Stimulated activated effector memory CD8-positive, alpha-beta T cell treated with anti-CD3 and anti-CD28 coated beads, Interleukin-12 subunit alpha, Interleukin-12 subunit beta, amount 100 ng/mL, for 72 hours (primary cell): ENCODE results near the gene H2AZ2.
"Not testable (repeated sequence)": the region's sequence is repeated elsewhere in the genome, so short reads cannot be mapped to it uniquely, and the experiment has no call there.

Experiments used
- ATAC-seq: fragments of 150-1000 bp; cut with Tn5 transposase; 2 replicates; pipeline ENCODE4 v1.10.0; 2021
- DNase-seq, 2 donors: peaks; one replicate each; pipeline ENCODE4 v3.0.0; 2021 to 2022; ENCODE audit warnings: low spot score in 2 of 2
- H3K27ac Mint-ChIP-seq: one replicate; pipeline ENCODE4 v1.8.0; 2022; ENCODE audit warnings: mild to moderate bottlenecking, mixed read lengths
- H3K36me3 Mint-ChIP-seq: one replicate; pipeline ENCODE4 v1.8.0; 2022; ENCODE audit warnings: mild to moderate bottlenecking, mixed read lengths
- H3K4me1 Mint-ChIP-seq: one replicate; pipeline ENCODE4 v1.8.0; 2022; ENCODE audit warnings: mixed read lengths
- H3K4me3 Mint-ChIP-seq: one replicate; pipeline ENCODE4 v1.8.0; 2022; ENCODE audit warnings: mild to moderate bottlenecking, mixed read lengths
- H3K9me3 Mint-ChIP-seq: one replicate; pipeline ENCODE4 v1.8.0; 2022; ENCODE audit warnings: mixed read lengths

Gene H2AZ2

GRCh38 chr7:44808914-44809393 is 38.9 kb downstream of the H2AZ2 start:
- ATAC-seq = no peak
- Mint-ChIP-seq H3K27ac (no peak overlapping the region), H3K36me3 (peaks cover 13% of the 10 kb centered on the region), H3K9me3 (no peaks in the 10 kb centered on the region), H3K4me1 (no peaks in the 10 kb centered on the region), H3K4me3 (no peak overlapping the region)
- DNase-seq = no peak

DNA sequence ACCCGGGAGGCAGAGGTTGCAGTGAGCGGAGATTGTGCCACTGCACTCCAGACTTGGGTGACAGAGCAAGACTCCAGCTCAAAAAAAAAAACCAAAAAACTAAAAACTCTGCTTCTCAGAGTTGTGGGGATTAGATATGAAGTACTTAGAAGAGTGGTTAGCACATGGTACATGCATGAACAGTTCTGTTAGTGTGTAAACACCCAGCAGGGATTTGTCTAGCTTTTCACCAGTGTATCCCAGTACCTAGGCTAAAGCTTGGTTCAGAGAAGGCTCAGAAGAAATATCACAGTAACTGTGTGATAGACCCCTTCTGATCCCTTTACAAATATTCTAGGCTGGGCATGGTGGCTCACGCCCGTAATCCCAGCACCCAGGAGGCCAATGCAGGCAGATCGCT is 41.9 kb downstream of the H2AZ2 start:
- Mint-ChIP-seq H3K27ac (peak overlapping the region; percentile 48), H3K9me3 (no peaks in the 10 kb centered on the region), H3K4me3 (no peak overlapping the region), H3K36me3 (peaks cover 43% of the 10 kb centered on the region), H3K4me1 (peaks cover 10% of the 10 kb centered on the region)
- peak; percentile 19 for ATAC-seq
- DNase-seq = no peak

DNA sequence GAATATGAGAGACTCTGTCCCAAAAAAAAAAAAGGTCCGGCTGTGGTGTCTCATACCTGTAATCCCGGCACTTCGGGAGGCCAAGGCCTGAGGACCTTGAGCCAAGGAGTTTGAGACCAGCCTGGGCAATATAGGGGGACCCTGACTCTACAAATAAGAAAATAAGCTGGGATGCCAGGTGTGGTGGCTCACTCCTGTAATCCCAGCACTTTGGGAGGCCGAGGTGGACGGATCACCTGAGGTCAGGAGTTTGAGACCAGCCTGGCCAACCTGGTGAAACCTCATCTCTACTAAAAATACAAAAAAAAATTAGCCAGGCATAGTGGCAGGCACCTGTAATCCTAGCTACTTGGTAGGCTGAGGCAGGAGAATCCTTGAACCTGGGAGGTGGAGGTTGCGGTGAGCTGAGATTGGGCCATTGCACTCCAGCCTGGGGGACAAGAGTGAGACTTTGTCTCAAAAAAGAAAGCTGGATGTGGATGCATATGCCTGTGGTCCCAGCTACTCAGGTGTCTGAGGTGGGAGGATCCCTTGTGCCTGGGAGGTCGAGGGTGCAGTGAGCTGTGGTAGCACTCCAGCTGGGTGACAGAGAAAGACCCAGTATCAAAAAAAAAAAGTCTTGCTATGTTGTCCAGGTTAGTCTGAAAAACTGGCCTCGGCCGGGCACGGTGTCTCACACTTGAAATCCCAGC is 43.9 kb downstream of the H2AZ2 start:
- not testable (repeated sequence) for DNase-seq, ATAC-seq, H3K9me3 Mint-ChIP-seq, H3K4me3 Mint-ChIP-seq, H3K27ac Mint-ChIP-seq
- Mint-ChIP-seq H3K4me1 (peaks cover 23% of the 10 kb centered on the region), H3K36me3 (peaks cover 63% of the 10 kb centered on the region)

DNA sequence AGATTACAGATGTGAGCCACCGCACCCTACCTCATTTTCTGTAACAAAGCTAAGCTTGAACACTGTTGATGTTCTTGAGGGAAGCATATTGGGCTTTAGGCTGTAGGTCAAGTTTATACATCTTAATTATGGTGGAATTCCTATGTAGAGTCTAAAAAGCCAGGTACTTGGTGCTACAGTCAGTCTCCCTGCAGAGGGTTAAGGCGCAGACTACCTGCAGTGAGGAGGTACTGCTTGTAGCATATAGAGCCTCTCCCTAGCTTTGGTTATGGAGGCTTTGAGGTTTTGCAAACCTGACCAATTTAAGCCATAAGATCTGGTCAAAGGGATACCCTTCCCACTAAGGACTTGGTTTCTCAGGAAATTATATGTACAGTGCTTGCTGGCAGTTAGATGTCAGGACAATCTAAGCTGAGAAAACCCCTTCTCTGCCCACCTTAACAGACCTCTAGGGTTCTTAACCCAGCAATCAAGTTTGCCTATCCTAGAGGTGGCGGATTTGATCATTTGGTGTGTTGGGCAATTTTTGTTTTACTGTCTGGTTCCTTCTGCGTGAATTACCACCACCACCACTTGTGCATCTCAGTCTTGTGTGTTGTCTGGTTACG is 45.4 kb downstream of the H2AZ2 start:
- DNase-seq (no peak), ATAC-seq (no peak)
- H3K36me3 Mint-ChIP-seq = peaks cover 77% of the 10 kb centered on the region
- H3K9me3 Mint-ChIP-seq = no peaks in the 10 kb centered on the region
- H3K4me1 Mint-ChIP-seq = peaks cover 28% of the 10 kb centered on the region
- no peak overlapping the region for H3K4me3 Mint-ChIP-seq
- no peak overlapping the region for H3K27ac Mint-ChIP-seq

DNA sequence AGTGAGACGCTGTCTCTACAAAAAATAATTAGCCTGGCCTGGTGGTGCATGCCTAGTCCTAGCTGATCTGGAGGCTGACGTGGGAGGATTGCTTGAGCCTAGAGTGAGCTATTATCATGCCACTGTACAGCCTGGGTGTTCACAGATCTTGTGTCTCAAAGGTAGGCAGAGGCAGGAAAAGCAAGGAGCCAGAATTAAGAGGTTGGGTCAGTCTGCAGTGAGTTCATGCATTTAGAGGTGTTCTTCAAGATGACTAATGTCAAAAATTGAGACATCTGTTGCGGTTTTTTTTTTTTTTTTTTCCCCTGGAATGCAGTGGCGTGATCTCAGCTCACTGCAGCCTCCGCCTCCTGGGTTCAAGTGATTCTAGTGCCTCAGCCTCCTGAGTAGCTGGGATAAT is 46.0 kb downstream of the H2AZ2 start:
- Mint-ChIP-seq H3K4me1 (peaks cover 32% of the 10 kb centered on the region), H3K4me3 (peak overlapping the region; percentile 6), H3K27ac (no peak overlapping the region), H3K9me3 (no peaks in the 10 kb centered on the region), H3K36me3 (peaks cover 84% of the 10 kb centered on the region)
- ATAC-seq (no peak), DNase-seq (no peak)

- DNase-seq = no peak
- no peak for ATAC-seq
- Mint-ChIP-seq H3K4me3 (peak overlapping the region; percentile 97), H3K4me1 (peaks cover 32% of the 10 kb centered on the region), H3K27ac (peak overlapping the region; percentile 48), H3K36me3 (peaks cover 91% of the 10 kb centered on the region), H3K9me3 (no peaks in the 10 kb centered on the region)
These were observed 47.9 kb downstream of the H2AZ2 start for GRCh38 chr7:44799939-44800338.

DNA sequence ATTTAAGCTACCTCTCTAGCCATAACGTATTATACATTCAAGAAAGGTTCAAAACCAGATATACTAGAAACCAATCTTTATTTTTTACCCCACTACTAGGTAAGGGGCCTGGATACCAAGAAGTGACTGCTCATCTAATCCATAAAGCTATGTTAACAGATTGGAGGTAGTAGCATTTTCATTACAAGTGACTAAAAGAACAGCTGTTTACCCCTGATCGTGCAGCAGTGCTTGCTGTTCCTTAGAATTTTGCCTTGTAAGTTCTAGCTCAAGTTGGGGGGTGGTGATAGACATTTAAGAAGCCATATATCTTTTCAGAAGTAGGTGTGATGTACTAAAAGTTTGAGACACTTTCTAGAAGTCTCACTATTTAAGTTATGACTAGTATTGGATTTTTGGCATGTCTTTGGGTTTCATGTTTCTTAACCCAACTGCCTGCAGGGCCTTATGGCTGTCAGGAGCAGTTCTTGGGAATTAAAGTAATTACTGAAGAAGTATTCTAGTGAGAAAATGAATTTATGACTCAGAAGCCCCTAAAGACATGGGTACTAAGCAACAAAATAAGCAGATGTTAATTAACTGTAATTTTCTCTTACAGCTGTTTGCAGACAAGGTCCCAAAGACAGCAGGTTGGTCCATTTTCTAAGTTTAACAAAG is 49.1 kb downstream of the H2AZ2 start:
- Mint-ChIP-seq H3K4me1 (peaks cover 32% of the 10 kb centered on the region), H3K27ac (peak overlapping the region; percentile 99), H3K36me3 (peaks cover 79% of the 10 kb centered on the region), H3K9me3 (no peaks in the 10 kb centered on the region), H3K4me3 (peak overlapping the region; percentile 97)
- DNase-seq (no peak), ATAC-seq (no peak)

- Mint-ChIP-seq H3K4me1 (peaks cover 32% of the 10 kb centered on the region), H3K27ac (peak overlapping the region; percentile 99), H3K4me3 (peak overlapping the region; percentile 97), H3K9me3 (no peaks in the 10 kb centered on the region), H3K36me3 (peaks cover 67% of the 10 kb centered on the region)
- ATAC-seq (peak; percentile 69), DNase-seq (peak; percentile 64 to 66)
These were observed 50.3 kb downstream of the H2AZ2 start for GRCh38 chr7:44797329-44798258.

GRCh38 chr7:44796504-44797328 is 51.2 kb downstream of the H2AZ2 start, which contains the start of gene PPIA:
Gene PPIA, plus strand, starts transcription at chr7:44796681. Its CDS starts 44 bp downstream, at chr7:44796725.
- H3K9me3 Mint-ChIP-seq = no peaks in the 10 kb centered on the region
- DNase-seq (peak; percentile 97 to 99), ATAC-seq (peak; percentile 92)
- peaks cover 30% of the 10 kb centered on the region for H3K4me1 Mint-ChIP-seq
- peak within 1 kb of the TSS; percentile 99 for H3K27ac Mint-ChIP-seq
- H3K36me3 Mint-ChIP-seq = peaks cover 58% of the 10 kb centered on the region
- H3K4me3 Mint-ChIP-seq = peak within 1 kb of the TSS; percentile 97

GRCh38 chr7:44796034-44796503 is 51.8 kb downstream of the H2AZ2 start:
- peaks cover 52% of the 10 kb centered on the region for H3K36me3 Mint-ChIP-seq
- no peak for ATAC-seq
- H3K4me1 Mint-ChIP-seq = peaks cover 23% of the 10 kb centered on the region

GRCh38 chr7:44794331-44794730 is 53.6 kb downstream of the H2AZ2 start:
- no peak overlapping the region for H3K4me3 Mint-ChIP-seq

More at GRCh38 chr7:44796034-44796503, 51.8 kb downstream of the H2AZ2 start:
- DNase-seq = no peak
- peak overlapping the region; percentile 97 for H3K4me3 Mint-ChIP-seq
- H3K27ac Mint-ChIP-seq = peak overlapping the region; percentile 99
- H3K9me3 Mint-ChIP-seq = no peaks in the 10 kb centered on the region

GRCh38 chr7:44793919-44794318 is 54.0 kb downstream of the H2AZ2 start:
- Mint-ChIP-seq H3K27ac (no peak overlapping the region), H3K36me3 (peaks cover 30% of the 10 kb centered on the region), H3K9me3 (no peaks in the 10 kb centered on the region), H3K4me3 (no peak overlapping the region), H3K4me1 (peaks cover 9% of the 10 kb centered on the region)
- DNase-seq = no peak
- no peak for ATAC-seq

More at GRCh38 chr7:44794331-44794730, 53.6 kb downstream of the H2AZ2 start:
- Mint-ChIP-seq H3K4me1 (peaks cover 9% of the 10 kb centered on the region), H3K36me3 (peaks cover 35% of the 10 kb centered on the region), H3K27ac (no peak overlapping the region), H3K9me3 (no peaks in the 10 kb centered on the region)
- ATAC-seq = no peak
- no peak for DNase-seq

DNA sequence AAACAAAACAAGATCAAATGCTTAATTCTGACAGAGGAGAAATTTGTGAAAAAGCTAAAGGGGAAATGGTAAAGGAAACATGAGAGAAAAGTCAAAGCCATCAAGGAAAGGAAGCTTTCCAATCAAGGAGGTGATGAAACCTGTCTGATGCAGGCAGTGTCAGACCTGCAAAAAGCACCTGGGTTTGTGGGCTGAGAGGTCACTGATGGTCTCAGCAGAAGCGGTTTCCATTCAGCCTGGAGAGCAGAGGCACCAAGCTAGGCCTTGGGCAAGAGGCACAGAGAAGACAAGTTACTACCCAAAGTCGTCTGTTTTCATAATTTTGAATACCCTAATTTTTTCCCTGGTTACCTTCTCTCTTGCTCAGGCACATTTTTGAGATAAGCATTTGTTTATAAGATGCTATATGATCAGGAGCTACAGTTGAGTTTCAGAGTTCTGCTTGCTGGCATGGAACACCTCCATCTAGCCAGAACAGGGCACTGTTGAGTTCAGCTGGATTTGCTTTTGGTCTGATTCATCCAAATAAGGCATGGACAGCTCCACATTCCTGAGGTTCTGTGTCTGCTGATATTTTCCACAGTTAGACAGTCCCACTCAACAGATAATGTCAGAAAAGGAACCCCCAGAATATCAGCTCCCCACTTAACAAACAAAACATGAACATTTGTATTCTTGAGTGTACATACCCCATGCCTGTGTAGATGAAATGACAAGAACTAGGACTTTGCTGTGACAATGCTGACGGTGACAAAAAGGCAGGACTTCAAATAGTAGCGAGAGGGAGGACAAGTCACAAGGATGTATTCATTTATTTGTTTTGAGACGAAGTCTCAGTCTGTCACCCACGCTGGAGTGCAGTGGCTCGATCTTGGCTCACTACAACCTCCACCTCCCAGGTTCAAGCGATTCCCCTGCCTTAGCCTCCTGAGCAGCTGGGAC is 56.3 kb downstream of the H2AZ2 start:
- no peak for ATAC-seq
- Mint-ChIP-seq H3K4me3 (no peak overlapping the region), H3K9me3 (no peaks in the 10 kb centered on the region)

More for the DNA sequence above, 56.3 kb downstream of the H2AZ2 start:
- peaks cover 7% of the 10 kb centered on the region for H3K36me3 Mint-ChIP-seq
- no peaks in the 10 kb centered on the region for H3K4me1 Mint-ChIP-seq
- H3K27ac Mint-ChIP-seq = no peak overlapping the region
- DNase-seq = no peak
